GM20000 (cell line): ENCODE results near the gene CCSER2.
A peak's percentile ranks its signal among the peaks of the same experiment; 100 is the strongest.
"Not testable (repeated sequence)": the region's sequence is repeated elsewhere in the genome, so short reads cannot be mapped to it uniquely, and the experiment has no call there.

ENCODE experiments used
- DNase-seq: peaks from one replicate; pipeline ENCODE4 v3.0.0; 2012; ENCODE audit warnings: low spot score
- CTCF ChIP-seq: IDR thresholded peaks from 2 replicates; pipeline ENCODE4 v1.5.1; 2012; ENCODE audit warnings: mild to moderate bottlenecking, control low read depth; ENCODE audit errors: extremely low read depth, missing control alignments

The CCSER2 gene

DNA sequence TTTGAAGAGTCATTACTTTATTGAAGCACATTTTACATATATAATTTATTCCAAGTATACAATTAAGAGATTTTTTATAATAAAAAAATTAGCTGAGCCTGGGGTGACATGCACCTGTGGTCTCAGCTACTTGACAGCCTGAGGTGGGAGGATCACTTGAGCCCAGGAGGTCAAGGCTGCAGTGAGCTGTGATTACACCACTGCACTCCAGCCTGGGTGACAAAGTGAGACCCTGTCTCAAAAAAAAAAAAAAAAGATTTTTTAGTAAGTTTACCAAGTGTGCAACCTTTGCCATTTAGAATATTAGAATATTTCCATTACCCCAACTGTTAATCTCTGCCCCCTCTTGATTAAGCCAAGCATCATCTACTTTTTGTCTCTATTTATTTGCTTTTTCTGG is 196.0 kb downstream of the CCSER2 start:
- DNase-seq: no peak
- no peak for TF ChIP-seq CTCF

- TF ChIP-seq CTCF: no peak
- no peak for DNase-seq
Observed at GRCh38 chr10:84525120-84525806, 196.9 kb downstream of the CCSER2 start.

- DNase-seq: not testable (repeated sequence)
Observed at GRCh38 chr10:84525807-84526182, 197.4 kb downstream of the CCSER2 start.

GRCh38 chr10:84527386-84527785 is 199.0 kb downstream of the CCSER2 start:
- not testable (repeated sequence) for DNase-seq

GRCh38 chr10:84528526-84528925 is 200.1 kb downstream of the CCSER2 start:
- DNase-seq: not testable (repeated sequence)

DNA sequence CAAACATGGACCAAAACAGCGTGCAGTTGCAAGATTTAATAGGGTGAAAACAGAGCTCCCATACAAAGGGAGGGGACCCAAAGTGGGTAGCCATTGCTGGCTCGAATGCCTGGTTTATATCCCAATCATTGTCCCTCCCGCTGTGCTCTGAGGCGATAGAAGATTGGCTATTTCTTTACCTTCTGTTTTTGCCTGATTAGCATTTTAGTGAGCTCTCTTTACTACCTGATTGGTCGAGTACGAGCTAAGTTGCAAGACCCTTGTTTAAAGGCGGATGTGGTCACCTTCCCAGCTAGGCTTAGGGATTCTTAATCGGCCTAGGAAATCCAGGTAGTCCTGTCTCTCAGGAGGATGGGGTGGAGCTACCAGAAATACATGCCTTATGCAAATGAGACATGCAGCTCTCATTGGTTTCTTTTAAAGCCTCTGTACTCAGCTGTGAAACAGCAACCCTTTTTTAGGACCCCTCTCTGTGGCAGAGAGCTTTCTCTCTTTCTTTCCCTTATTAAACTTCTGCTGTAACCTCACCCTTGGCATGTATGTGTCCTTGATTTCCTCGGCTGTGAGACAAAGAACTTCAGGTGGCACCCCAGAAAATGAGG is 202.4 kb downstream of the CCSER2 start:
- no peak for TF ChIP-seq CTCF
- no peak for DNase-seq

DNA sequence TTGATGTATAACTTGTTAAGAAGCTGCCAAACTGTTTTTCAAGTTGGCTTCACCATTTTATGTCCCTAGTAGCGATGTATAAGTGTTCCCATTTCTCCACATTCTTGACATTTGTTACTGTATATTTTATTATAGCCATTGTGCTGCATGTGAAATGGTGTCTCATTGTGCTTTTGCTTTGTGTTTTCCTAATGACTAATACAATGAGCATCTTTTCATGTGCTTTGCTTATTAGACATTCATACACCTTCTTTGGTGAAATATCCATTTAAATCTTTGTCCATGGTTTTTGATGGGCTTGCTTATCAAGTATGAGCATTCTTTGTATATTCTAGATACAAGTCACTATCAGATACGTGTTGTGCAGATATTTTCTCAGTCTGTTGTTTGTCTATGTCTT is 203.0 kb downstream of the CCSER2 start:
- no peak for TF ChIP-seq CTCF
- DNase-seq: no peak

GRCh38 chr10:84534168-84534567 is 205.8 kb downstream of the CCSER2 start:
- TF ChIP-seq CTCF: no peak
- no peak for DNase-seq

- DNase-seq: peak; percentile 78
- peak; percentile 10 for TF ChIP-seq CTCF
Observed at GRCh38 chr10:84537447-84537931, 209.1 kb downstream of the CCSER2 start.
